NCI-H1694 (cell line): ENCODE results near the gene MAGI1.

ENCODE experiments used
- DNase-seq: peaks from one replicate; lab custom pipeline; 2025; lab: John Stamatoyannopoulos, UW

MAGI1 gene

DNA sequence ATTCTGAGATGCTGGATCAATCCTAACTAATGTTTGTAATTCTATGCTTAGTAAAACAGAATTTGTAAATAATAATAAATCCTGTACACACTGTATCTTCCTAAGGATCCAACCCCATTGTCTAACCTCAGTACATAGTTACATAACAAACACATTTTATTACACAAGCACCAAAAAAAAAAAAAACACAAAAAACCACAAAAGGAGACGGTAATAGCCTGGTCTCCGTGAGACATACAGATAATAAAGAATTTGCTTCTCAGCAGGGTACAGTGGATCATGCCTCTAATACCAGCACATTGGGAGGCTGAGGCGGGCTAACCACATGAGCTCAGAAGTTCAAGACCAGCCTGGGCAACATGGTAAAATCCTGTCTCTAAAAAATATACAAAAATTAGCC is 558.7 kb downstream of the MAGI1 start:
- no peak for DNase-seq

DNA sequence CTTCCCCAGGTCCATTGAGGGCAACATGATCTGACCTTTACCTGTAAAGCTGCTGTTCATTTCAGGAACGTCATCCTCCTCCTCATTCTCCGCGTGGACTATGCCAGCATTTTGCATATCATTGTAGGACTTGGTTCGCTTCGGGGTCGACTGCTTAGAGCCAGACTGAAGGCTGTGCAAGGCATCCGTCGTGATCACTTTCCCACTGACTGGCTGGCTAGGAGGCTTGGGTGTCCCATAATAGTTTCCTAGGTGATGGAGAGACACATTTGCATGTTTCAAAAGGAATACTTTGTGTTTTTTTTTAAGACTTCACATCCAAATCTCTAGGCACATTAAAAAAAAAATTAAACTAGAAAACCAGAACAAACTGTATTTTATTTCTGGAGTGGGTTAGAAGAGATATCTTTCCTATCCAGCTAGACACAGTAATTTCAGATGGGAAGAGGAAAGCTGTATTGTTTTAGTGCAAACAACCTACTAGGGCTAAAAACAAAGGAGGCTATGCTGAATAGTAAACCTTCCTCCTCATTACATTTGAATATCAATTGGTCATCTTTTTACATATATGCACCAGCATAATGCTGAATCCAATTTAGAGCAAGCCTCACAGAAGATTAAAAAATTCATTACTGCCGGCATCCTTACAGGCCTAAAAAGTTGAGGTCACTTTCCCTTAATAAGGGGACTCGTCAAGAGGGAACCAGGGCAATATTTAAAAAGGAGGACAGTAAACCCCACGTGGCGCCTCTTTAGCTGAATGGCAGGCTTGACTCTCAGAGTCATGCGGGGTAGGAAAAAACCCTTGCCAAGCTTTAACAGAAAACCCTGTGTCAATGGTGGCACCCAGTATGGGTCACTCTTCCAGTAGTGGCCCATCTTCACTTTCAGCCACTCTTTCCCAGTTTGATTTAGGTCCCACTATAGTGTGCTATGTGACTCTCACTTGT is 559.9 kb downstream of the MAGI1 start:
- DNase-seq, result no peak

GRCh38 chr3:65473736-65474135 is 565.0 kb downstream of the MAGI1 start:
- no peak for DNase-seq

DNA sequence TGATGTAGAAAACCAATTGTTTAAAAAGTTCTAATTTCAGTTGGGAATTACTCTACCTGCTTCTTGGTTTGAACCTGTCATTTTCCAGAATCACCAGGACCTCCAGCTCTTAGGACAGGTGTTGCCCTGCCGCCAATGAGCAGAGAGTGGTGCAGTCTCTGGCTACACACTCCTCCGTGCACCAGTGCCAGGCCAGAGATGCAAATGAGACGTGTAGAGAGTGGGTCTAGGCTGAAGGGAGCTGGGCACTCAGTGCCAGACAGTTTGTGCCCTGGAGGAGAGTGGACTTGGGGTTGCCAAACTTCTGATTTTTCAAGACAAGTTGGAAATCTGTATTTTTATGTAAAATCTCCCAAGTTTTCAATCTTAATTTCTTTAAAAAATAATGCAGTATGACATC is 566.2 kb downstream of the MAGI1 start:
- DNase-seq, result no peak

DNA sequence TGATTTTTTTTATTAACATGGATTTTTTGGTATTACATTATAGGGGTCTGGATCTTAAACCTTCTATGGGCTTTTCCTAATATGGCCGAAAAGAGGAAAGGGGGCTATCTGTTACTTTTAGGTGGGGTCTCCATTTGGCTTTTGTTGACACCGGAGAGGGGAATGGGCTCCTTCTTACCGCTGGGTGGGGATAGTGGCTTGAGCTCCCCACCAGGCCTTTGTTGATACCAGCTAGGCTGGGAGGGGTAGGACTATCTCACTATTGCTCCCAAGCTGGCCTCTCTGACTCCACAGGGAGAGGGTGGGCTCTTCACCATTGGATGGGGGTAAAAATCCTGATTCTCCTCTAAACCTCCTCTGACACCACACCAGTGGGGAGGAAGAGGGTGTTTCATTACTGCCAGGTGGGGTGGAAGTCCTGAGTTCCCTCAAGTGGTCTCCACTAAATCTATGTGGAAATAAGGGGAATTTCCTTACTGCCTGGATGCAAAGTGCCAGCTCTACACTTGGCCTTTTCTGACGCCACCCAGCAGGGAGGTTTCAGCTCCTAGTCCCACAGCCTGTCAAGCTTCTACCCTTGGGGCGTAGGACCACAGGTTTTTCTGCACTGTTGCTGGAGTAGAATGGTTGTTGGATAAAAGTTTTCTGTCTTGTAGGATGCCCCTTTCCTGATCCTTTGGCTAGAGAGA is 572.3 kb downstream of the MAGI1 start:
- no peak for DNase-seq

- no peak for DNase-seq
Observed at GRCh38 chr3:65449841-65450428, 588.8 kb downstream of the MAGI1 start.

GRCh38 chr3:65448120-65448519 is 590.6 kb downstream of the MAGI1 start:
- no peak for DNase-seq

DNA sequence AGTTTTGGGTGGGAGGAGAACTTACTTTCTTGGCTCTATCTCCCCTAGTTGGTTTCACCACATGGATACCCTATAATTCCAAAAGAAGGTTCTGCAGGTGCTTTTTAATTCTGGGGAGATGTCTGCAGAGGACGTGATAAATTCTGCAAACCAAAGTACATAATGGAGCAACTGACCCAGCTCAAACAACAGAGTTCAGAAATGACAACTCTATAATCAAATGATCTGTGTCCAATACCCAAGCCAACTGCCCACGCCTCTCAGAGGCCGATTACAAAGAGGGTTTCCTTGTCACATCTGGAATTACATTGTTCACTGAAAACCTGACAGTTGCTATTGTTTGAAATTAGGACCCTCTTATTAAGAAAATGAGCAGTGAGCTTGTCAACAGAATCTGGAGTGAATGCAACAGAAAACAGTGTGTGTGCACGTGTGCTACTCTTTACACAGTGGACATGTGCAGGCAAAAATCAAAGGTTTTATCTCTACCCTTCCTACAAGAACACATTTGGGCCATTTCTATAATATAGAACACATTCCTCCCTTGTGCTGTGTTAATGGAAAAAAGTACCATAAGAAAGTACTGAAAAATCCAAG is 593.0 kb downstream of the MAGI1 start:
- DNase-seq, result no peak

DNA sequence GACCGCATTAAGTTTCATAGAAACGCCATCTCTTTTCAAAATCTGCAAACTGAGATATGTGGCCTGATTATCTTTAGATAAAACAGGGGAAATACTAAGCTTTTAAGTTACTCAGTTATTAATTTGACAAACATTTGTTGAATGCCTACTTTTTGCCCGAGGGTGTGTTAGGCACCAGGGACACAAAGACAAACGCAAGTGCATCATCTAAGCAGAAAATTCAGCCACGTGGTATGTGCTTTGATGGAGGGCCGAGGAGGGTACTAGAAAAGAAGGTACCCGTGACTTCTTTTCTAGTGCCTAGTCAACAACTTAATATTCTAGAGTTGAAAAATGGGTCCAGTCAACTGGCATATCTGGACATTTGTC is 594.3 kb downstream of the MAGI1 start:
- DNase-seq, result no peak

DNA sequence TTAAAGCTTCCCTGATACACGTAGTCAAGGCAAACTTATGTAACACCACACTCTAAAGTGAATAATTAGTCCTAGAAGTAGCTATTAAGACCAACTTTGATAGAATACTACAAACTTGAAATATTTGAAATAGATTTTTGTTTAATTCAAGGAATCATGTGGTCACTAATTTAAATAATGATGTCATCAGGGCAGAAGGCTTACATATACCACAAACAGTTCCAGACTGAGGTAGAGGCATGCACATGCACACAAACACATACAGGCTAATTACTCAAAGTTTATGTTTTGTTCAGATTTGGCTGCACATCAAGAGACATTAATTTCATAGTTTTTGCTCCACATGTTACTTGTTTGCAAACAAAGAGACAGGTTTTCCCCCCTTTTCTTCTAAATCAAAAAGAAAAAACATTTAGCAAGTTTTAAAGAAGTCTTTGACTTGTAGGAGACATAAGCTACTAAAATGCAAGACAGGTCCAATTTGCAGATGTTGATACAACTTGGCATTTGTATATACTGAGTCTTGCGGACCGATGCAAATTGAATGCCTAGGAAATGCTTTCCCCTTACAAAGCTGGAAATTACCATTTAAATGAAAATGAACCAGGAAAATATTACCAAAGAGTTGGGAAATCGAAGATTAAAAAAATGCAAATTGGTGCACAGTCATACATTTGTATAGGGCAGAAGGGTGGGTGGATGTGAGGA is 594.8 kb downstream of the MAGI1 start:
- DNase-seq, result no peak

GRCh38 chr3:65439641-65440284 is 599.0 kb downstream of the MAGI1 start:
- peak; percentile 8 for DNase-seq

GRCh38 chr3:65438612-65439011 is 600.1 kb downstream of the MAGI1 start:
- DNase-seq, result no peak

- no peak for DNase-seq
Observed at GRCh38 chr3:65438096-65438495, 600.6 kb downstream of the MAGI1 start.

- DNase-seq, result no peak
Observed at GRCh38 chr3:65436580-65436979, 602.1 kb downstream of the MAGI1 start.

GRCh38 chr3:65433480-65433879 is 605.2 kb downstream of the MAGI1 start:
- no peak for DNase-seq

DNA sequence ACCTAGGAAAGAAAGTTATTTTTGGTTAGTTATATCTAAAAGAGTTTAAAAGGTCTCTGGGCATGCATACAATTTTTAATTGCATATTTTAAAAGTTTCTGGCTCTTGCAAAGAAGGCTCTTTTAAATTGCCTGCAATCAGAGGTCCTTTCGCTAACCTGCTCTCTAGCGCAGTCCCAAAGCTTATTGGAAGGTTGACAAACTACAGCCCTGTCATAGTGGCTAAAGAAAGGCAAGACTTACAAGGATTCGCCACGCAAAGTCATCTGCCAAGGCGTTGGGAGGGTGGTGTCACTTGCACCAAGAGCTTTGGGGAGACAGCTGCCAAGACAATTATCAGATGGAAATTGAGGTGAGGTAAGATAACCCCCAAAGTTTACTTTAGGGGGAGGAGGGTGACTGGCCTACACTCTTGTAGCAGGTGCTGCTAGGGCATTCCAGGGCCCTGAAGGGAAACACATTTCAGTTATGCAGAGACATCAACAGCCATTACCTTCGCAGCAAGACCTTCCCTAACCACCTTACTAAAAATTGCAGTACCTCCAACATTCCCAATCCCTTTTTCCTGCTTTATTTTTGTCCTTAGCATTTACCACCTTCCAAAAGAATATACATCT is 606.2 kb downstream of the MAGI1 start:
- no peak for DNase-seq

DNA sequence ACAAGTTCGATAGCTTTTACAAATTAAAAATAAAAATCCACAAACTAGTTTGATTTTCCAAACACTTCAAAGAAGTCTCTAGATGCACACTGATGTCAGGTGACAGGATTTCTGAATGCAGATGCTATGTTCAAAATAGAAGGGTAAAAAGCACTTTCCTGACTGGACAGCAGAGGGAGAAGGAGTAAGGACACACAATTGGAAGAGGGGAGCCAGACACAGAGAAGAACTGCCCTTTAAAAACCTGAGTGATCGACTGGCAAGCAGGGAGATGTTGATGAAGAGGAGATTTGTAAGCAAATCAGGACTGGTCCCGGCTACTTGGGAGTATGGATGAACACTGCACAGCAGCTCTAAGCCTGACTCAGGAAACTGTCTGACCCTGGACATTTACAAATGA is 612.8 kb downstream of the MAGI1 start:
- DNase-seq, result no peak

DNA sequence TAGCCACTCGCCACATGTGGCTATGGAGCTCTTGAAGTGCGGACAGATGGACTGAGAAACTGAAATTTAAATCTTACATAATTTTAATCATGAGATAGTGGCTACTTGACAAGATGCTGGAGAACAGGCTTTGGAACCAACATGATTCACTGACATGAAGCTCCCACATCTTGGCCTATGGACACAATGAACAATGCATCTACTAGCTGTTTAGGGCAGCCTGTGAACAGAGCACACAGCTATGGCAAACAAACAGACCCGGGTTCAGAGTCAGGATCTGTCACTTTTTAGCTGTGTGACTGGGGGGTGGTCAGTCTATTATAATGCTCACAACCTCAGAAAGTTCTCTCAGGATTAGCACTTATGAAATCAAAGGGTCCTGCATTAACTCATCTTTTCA is 616.6 kb downstream of the MAGI1 start:
- no peak for DNase-seq

DNA sequence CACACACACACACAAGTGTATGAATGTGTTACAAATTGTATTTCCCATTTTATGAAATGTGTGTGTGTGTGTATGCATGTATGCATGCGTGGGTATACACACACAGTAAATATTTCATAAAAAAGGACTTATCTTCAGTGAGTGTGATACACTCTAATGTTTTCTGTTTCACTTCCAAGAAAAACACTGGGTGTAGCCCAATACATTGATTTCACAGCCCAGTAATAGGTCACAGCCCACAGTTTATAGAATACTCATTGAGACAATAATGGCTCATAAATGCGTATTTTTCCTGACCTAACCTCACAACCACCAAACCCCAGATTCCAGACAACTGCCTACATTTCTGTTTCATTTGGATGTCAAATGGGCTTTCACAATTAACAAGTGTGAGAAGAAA is 619.5 kb downstream of the MAGI1 start:
- DNase-seq, result no peak

GRCh38 chr3:65413891-65414290 is 624.8 kb downstream of the MAGI1 start:
- DNase-seq, result no peak

- no peak for DNase-seq
Observed at GRCh38 chr3:65412588-65412987, 626.1 kb downstream of the MAGI1 start.
